ENCODE data around the gene DNAH7. TPM values are rescaled to one million over a fixed set of nuclear protein-coding genes. Genes with fewer than 3 reads are reported as not detected.

Gene DNAH7
- total and polyA plus RNA-seq, 10 of the 15 experiments (the other 5 are each of a cell fraction or from before 2014, with no cell fraction given) = 0.05 to 0.61 (median 0.16) TPM

GRCh38 chr2:196059491-196059960 lies 9.1 kb downstream of the DNAH7 start:
- DNase-seq (ENCODE audit: low read depth, low spot score) = no peak
- in situ Hi-C loops (cut with MboI) = loop anchor here (5.0 kb wide), 1 partner anchor 387 kb away; no protein-coding TSS in a partner anchor
- ATAC-seq = no peak
- intact Hi-C loops (cut with micrococcal nuclease; ENCODE audit: unreplicated experiment) = no loop called here
- H3K27ac ChIP-seq (ENCODE audit: control insufficient read depth, insufficient read depth) = no peak overlapping the region
- H3K9ac ChIP-seq (ENCODE audit: control insufficient read depth, insufficient read depth, low read length) = no peak overlapping the region
- no peak for FAIRE-seq
- no peaks in the 10 kb centered on the region for H3K4me1 ChIP-seq (ENCODE audit: control insufficient read depth, insufficient read depth, low read length)
- no peaks in the 10 kb centered on the region for H3K27me3 ChIP-seq (replicated peaks in 1 of 2; ENCODE audit: control insufficient read depth in 2 of 2, insufficient read depth in 2 of 2, low read length in 1 of 2)
- 28% methylated on average over 3 of the region's 3 CpGs for WGBS (ENCODE audit: insufficient coverage, insufficient replicate concordance, low lambda C conversion rate, missing lambda C conversion rate)
- no peaks in the 10 kb centered on the region for H3K9me3 ChIP-seq (replicated peaks; ENCODE audit: control insufficient read depth, insufficient read depth, low read length)
- H3K36me3 ChIP-seq (ENCODE audit: control insufficient read depth in 2 of 2, insufficient read depth in 2 of 2, low read length in 1 of 2) = no peaks in the 10 kb centered on the region
- no peak overlapping the region for H2AFZ ChIP-seq (ENCODE audit: control insufficient read depth, low read depth, low read length)
- H4K20me1 ChIP-seq (ENCODE audit: control insufficient read depth, insufficient read depth) = no peaks in the 10 kb centered on the region
- ChIA-PET RAD21 (ENCODE audit: unreplicated experiment) (interaction anchor here (0.9 kb wide), 1 partner anchor 9 kb away, joined by 3 read pairs; the partner anchor contains the start of gene DNAH7), SMC1A (ENCODE audit: uncharacterized antibody, unreplicated experiment) (interaction anchor here (0.5 to 1.8 kb wide), 3 partner anchors 12 to 1116 kb away, joined by 3 to 4 read pairs (median 3); no protein-coding TSS in a partner anchor), CTCF (interaction anchor here (5.2 kb wide), 1 partner anchor 8 kb away, joined by 46 read pairs; the partner anchor contains the start of gene DNAH7), POLR2A (interaction anchor here (1.2 kb wide), 1 partner anchor 9 kb away, joined by 3 read pairs; the partner anchor contains the start of gene DNAH7)
- TF ChIP-seq EGR1 (IDR thresholded peaks at IDR 0.05; ENCODE audit: borderline replicate concordance in 1 of 2, low read depth in 2 of 2, low read length in 2 of 2) (no peak), E2F8 (IDR thresholded peaks at IDR 0.05; ENCODE audit: low read depth, partially characterized antibody) (no peak), TBL1XR1 (IDR thresholded peaks at IDR 0.05; ENCODE audit: low read depth, low read length) (no peak), HDAC2 (IDR thresholded peaks at IDR 0.05) (no peak), SIN3A (IDR thresholded peaks at IDR 0.05; ENCODE audit: low read depth, low read length) (no peak), SRF (IDR thresholded peaks at IDR 0.05; ENCODE audit: low read depth in 2 of 2, low read length in 2 of 2) (no peak), CHD2 (IDR thresholded peaks at IDR 0.05; ENCODE audit: borderline replicate concordance, low read depth, low read length) (no peak), SMARCA5 (IDR thresholded peaks at IDR 0.05) (no peak), TCF12 (IDR thresholded peaks at IDR 0.05; ENCODE audit: low read depth, low read length) (no peak), ZSCAN29 (IDR thresholded peaks at IDR 0.05) (no peak)
- no peak overlapping the region for H3K4me3 ChIP-seq
- H3K79me2 ChIP-seq (ENCODE audit: control insufficient read depth, insufficient read depth, low read length) = no peaks in the 10 kb centered on the region
- H3K4me2 ChIP-seq (ENCODE audit: control insufficient read depth, insufficient read depth) = no peak overlapping the region
- no TSS peak for BruUV-seq (replicated peaks)
